Measurements from ENCODE around the gene IQGAP3.
"Not testable (repeated sequence)": the region's sequence is repeated elsewhere in the genome, so short reads cannot be mapped to it uniquely, and the experiment has no call there.

IQGAP3 gene, protein sequence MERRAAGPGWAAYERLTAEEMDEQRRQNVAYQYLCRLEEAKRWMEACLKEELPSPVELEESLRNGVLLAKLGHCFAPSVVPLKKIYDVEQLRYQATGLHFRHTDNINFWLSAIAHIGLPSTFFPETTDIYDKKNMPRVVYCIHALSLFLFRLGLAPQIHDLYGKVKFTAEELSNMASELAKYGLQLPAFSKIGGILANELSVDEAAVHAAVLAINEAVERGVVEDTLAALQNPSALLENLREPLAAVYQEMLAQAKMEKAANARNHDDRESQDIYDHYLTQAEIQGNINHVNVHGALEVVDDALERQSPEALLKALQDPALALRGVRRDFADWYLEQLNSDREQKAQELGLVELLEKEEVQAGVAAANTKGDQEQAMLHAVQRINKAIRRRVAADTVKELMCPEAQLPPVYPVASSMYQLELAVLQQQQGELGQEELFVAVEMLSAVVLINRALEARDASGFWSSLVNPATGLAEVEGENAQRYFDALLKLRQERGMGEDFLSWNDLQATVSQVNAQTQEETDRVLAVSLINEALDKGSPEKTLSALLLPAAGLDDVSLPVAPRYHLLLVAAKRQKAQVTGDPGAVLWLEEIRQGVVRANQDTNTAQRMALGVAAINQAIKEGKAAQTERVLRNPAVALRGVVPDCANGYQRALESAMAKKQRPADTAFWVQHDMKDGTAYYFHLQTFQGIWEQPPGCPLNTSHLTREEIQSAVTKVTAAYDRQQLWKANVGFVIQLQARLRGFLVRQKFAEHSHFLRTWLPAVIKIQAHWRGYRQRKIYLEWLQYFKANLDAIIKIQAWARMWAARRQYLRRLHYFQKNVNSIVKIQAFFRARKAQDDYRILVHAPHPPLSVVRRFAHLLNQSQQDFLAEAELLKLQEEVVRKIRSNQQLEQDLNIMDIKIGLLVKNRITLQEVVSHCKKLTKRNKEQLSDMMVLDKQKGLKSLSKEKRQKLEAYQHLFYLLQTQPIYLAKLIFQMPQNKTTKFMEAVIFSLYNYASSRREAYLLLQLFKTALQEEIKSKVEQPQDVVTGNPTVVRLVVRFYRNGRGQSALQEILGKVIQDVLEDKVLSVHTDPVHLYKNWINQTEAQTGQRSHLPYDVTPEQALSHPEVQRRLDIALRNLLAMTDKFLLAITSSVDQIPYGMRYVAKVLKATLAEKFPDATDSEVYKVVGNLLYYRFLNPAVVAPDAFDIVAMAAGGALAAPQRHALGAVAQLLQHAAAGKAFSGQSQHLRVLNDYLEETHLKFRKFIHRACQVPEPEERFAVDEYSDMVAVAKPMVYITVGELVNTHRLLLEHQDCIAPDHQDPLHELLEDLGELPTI (N-terminal part only)

DNA sequence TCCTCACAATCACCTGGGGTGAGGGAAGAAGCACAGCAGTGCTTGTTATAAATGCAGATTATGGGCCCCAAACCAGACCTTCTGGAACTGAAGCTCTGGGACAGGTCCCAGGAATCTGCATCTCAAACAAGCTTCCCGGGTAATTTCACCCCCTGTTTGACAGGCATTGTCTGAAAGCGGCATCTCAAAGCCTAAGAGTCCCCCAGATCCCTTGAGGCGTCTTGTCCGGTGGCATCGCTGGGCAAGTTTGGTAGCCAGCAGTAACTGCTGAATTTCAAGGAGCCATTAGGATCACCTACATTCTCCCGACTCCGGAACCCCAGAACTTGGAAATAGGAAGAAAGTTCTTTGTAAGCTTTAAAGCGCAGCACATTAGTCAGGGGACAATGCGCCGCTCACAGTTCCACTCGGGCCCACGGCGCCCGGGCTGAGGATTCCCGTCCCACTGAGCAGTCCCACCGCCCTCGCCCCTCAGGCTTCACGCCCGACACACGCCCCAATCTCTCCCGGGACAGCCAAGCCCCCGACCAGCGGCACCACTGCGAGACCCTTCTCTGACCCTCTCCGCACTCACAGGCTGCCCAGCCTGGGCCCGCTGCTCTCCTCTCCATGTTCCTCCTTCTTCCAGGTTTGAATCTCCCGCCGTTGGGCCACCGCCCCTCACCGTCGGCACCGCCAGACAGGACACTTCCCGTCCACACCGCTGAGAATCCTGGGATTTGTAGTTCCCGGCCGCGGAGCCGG lies at the start of gene IQGAP3:
Gene IQGAP3, minus strand, starts transcription at position 647 of the 744 bp plus-strand sequence. Its CDS starts 36 bp downstream, at position 611.
- DNase-seq (ENCODE audit: low spot score), result peak; percentile 96

DNA sequence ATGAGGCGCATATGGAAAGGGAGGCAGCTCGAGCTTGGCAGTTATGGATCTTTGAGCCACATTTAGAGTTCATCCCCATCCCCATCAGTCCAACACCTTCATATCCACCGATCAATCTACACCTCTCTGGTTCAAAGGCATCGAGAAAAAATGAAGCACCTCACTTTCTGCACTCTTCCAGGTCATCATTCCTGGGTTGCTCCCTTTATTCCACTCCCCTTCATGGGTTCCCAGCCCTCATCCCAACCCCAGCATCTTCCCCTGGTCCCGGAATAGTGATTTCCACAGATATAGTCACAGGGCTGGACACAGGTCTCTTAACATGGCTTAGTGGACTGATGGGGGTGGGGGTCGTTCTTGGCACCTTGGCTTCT lies 47.2 kb upstream of the IQGAP3 start:
- no peak for DNase-seq (ENCODE audit: low spot score)

DNA sequence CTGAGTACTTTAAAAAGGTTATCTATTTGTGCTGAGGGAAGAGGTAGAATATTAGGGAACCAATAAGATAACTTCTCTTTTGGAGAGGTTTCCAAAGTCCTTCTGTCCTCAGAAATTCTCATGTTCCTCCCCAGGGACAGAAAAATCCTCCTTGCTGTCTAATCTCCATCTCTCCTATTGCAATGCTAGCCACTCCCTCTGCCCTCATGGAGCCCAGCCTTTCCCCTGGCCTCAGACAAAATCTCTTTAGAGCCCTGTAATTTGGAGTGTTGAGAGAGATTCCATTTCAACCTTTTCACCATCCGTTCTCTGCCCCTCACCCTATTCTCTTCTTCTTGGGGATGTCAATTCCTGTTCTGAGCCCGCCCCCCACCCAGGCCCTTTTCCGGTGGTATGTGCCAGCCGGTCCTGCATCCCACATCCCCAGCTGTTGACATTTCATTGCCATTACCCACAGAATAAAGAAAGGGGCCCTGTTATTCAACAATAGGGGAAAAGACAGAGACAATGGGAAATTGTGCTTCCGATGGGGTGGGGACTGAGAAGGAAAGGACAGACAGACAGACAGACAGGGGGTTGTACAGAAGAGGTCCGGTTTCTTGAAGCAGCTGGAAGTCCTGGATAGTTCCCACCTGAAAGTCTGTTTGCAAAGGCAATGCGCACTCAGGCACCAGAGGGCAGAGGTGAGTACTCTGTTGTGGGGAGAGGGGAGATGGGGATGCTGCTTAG lies 46.7 kb upstream of the IQGAP3 start, which contains the start of gene HAPLN2:
Gene HAPLN2, plus strand, starts transcription at position 563 of the 729 bp plus-strand sequence. CDS start 4,076 bp downstream, outside the sequence.
- DNase-seq (ENCODE audit: low spot score), result no peak

DNA sequence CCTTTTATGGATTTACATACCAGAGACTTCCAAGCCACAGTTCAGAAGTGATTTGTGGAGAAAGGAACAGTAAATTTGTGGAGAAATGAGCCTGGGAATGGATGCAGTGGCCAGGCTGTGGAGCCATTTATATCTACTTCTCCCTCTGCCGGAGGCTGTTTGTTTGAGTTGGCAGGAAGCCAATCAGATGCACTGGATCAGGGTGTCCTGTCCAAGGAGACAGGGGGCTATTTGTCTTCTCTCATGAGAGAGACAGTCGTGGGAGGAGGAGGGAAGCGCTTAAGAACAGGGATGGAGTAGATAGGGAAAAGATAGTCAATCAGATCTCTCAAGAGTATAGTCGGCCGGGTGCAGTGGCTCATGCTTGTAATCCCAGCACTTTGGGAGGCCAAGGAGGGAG lies 44.1 kb upstream of the IQGAP3 start:
- DNase-seq (ENCODE audit: low spot score), result no peak

DNA sequence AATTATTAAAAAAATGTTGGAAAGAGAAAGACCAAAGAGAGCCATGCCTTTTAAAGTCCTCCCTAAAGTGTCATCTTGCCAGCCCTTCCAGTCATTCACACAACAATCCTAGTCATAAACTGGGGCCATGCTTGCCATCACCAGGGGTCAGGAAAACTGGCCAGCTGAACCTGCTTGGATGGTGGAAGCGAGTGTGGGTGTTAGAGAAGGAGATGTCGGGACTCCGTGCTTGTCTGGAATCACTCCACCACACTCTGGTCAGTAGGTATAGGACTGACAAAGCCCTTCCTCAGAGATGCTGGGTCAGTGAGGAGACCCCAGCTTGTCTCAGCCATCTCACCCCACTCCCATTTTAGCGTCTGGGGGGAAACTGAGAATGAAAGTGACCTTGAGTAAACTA lies 43.6 kb upstream of the IQGAP3 start:
- DNase-seq (ENCODE audit: low spot score), result no peak

DNA sequence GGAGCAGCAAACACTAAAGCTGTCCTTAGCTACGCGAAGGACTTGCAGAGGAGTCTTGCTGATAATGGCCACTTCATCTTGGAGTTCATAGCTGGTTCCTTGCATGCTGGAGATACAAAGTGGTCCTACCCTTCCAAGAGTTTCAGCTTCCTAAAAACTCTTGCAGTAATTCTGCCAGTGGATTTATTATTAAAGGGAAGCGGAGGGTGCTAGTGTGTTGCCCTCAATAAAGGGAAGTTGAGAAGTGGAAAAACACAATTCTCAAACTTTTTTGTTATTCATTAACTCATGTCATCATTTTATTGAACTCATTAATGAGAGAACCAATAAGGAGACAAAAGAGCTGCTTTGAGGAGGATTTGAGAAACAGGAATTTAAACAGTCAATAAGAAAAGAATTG lies 40.3 kb upstream of the IQGAP3 start:
- no peak for DNase-seq (ENCODE audit: low spot score)

DNA sequence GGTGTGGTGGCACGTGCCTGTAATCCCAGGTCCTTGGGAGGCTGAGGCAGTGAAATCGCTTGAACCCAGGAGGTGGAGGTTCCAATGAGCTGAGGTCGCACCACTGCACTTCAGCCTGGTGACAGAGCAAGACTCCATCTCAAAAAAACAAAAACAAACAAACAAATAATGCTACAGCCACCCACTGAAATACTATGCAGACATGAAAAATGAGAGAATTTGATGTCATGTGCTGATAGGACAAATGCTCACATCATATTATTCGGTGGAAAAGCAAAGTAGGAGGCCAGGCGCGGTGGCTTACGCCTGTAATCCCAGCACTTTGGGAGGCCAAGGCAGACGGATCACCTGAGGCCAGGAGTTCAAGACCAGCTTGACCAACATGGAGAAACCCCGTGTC lies 37.7 kb upstream of the IQGAP3 start:
- not testable (repeated sequence) for DNase-seq (ENCODE audit: low spot score)

DNA sequence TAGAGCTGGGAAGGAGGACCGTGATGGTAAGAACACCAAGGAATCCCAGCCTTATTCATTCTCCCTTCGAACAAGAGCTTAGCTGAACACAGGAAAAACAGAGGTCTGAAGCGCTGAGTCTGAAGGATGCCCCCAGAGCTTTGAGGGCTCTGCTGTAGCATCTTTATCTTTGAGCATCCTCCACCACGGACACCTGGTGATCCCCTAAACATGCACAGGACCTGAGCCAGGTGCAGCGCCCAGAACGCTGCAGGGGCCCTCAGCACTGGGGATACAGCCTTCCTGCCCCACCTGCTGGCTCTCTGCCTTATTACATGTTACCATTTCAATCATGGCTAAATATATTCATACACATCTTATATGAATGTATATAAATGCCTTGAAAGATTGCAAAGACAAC lies 36.6 kb upstream of the IQGAP3 start:
- DNase-seq (ENCODE audit: low spot score), result no peak

DNA sequence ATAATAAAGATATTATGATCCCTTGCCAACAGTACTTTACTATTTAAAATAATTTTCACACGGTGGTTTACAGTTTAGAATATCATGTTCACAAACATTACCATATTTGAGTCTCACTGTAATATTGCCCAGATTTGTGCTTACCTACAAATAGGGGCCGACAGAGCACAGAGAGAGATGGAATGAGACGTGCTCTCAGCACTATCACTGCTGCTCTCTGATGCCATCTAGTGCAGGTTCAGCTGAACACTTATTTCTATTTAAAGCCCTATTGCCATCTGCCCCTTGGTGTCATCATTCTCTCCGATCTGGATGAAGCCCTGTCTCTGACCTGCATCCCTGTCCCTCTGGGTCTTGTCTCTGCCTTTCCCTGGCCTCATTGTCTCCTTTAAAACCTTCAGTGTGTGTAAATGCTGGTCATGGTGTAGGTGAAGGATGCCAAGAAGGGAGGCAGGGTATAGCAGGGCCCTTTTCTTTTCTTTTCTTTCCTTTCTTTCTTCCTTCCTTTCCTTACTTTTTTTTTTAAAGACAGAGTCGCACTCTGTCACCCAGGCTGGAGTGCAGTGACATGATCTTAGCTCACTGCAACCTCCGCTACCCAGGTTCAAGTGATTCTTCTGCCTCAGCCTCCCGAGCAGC lies 35.8 kb upstream of the IQGAP3 start:
- peak; percentile 84 for DNase-seq (ENCODE audit: low spot score)

DNA sequence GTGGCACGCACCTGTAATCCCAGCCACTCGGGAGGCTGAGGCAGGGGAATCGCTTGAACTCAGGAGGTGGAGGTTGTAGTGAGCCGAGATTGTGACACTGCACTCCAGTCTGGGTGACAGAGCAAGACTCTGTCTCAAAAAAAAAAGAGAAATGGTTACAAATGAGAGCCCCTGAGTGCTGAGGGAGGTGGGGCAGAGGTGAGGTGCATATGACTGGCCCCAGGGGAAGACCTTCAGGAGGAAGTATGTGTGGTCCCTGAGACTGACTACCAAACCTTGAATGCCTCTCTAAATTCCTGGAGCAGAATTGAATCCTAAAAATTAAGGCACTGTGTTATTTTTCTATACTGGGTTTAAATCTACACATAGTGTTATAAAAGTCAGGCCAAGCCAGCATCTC lies 35.0 kb upstream of the IQGAP3 start:
- DNase-seq (ENCODE audit: low spot score), result not testable (repeated sequence)

DNA sequence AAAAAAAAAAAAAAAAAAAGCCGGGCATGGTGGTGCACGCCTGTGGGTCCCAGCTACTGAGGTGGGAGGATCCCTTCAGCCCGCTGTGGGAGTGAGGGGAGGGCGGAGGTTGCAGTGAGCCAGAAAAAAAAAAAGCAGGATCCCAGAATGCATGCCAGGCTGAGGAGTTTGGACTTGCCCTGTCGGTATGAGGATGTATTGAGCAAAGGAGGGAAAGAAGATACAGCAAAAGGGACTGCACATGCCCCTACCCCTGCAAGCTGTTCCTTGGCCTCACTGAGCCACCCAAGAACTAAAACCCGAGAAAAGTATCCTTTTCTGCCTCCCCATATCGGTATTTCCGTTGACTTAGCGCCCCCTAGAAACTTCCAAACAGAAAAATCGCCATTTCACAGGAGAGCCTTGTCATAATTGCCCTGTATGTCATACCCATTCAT lies 30.2 kb upstream of the IQGAP3 start:
- no peak for DNase-seq (ENCODE audit: low spot score)

DNA sequence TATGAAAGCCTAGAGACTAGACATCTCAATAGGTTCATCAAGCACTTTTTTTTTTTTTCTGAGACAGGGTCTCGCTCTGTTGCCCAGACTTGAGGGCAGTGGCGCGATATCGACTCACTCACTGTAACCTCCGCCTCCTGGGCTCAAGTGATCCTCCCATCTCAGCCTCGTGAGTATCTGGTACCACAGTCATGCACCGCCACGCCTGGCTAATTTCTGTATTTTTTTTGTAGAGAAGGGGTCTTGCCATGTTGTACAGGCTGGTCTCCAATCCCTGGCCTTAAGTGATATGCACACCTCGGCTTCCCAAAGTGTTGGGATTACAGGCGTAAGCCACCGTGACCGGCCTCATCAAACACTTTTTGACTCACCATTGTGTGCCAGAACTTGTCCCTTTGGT lies 29.5 kb upstream of the IQGAP3 start:
- DNase-seq (ENCODE audit: low spot score), result no peak

DNA sequence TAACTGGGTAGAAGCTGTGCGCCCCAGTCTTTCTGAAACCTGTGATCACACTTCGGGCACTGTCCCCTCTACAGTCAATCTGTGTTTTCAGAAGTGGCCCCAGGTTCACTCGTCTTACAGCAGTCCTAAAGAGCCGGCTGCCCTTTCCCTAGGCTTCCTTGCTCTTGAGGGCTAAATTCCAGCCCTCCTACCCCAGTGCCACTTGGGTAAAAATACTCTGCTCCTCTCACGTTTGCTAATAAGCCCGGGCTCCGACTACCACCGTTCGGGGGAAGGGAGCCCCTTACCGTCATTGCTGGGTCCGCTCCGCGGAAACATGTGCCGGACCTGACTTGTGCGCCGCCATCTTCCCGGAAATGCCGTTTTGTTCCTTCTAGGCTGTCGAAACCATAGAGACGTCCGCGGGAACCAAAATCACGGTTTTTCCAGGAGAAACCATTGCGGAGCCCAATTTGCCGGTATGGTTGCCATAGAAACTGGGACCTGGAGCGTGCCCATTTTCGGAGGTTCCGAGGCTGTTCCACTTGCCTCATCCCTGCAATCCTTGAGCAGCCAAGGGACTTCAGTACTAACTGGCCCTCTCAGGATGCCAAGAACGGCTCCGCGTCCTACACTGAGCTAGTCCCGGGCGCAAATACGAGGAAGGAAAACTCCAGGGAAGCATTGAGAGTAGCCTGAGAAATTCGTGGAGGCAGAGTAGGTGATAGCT lies 28.9 kb upstream of the IQGAP3 start, which contains the start of gene GPATCH4:
Gene GPATCH4, minus strand, starts transcription at position 358 of the 709 bp plus-strand sequence.
- peak; percentile 91 for DNase-seq (ENCODE audit: low spot score)

DNA sequence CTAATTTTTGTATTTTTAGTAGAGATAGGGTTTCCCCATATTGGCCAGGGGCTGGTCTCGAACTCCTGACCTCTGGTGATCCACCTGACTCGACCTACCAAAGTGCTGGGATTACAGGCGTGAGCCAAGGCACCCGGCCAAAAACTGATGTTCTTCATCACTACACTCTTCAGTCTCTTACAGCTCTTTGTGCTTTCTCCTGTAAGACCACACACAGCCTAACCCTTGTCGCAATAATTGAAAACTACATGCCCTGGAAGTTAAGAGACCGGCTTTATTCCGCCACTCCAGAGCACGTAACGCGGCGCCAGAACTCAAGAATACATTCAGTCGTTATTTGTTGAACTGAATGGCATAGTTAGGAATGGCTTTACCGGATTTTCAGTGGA lies 28.4 kb upstream of the IQGAP3 start:
- DNase-seq (ENCODE audit: low spot score), result no peak

DNA sequence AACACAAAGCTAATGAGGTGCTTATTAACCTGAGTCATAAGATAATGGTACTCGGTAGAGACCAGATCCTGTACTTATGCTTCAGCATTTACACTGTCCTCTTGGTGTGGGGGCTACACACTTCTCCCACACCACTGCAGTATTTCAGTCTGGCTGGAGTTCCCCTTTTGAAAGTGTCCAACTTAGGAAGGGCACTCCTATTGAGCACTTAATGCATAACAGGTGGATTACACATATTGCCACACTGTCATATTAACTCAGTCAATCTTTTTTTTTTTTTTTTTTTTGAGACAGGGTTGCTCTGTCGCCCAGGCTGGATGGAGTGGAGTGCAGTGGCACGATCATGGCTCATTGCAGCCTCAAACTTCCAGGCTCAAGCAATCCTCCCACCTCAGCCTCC lies 27.4 kb upstream of the IQGAP3 start:
- no peak for DNase-seq (ENCODE audit: low spot score)

DNA sequence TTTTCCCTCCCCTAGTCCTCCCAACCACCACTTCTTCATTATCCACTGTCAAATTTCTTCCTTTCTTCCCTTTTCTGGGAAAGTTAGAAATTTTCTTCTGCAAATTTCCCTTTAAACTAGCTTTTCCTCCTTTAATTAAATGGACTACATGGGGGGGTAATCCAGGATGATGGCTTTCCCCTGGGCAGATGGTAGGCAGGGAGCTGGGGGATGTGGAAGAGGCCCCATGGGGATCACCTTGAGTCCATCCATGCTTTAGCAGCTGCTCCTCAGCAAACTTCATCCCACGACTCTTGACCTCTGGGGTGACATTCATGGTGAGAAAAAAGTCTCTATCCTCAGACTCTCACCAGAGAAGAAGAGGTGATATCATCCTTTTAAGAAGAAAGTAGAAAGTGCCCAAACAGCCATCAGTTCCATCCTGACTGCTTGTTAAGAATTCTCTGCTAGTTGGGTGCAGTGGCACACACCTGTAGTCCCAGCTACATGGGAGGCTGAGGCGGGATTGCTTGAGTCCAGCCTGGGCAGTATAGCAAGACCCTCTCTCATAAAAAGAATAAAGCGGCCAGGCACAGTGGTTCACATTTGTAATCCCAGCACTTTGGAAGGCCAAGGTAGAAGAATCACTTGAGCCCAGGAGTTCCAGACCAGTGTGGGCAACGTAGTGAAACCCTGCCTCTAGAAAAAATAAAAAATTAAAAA lies 26.5 kb upstream of the IQGAP3 start:
- DNase-seq (ENCODE audit: low spot score), result no peak

DNA sequence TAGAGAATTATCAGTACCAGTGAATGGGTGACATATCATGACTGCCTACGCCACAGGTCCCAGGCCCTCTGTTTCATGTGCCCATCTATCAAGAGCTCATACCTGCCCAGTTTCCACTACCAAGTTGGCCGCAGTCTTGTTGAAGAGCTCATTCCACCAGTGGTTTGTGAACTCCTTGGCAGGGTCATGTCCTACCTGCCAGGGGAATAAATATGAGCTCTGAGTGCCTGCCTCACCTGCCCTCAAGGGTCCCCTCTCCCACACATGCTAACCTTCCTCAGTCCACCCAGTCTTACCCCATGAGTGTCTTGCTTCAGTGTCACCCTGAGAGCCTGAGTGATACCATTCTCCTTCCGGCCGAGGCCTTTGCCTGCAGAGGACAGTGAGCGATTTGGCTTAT lies 25.8 kb upstream of the IQGAP3 start:
- DNase-seq (ENCODE audit: low spot score), result no peak

DNA sequence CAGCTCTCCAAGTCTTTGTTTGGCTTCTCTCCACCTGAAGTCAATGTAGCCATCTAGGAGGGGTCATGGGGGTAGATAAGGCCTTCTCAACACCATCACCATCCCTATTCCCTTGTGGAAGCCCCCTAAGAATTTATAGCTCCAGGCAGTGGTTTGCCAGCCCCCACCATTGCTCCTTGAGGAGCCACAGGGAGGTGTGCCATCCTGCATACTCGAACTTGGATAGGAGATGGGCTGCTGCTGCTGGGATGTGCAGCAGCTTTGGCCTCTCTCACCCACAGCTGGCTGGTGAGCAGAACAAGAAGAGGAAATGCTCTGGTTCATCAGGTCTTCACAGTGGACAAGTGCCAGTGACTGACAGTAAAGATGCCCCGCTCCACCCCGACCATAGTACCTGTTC lies 24.1 kb upstream of the IQGAP3 start:
- DNase-seq (ENCODE audit: low spot score), result no peak

DNA sequence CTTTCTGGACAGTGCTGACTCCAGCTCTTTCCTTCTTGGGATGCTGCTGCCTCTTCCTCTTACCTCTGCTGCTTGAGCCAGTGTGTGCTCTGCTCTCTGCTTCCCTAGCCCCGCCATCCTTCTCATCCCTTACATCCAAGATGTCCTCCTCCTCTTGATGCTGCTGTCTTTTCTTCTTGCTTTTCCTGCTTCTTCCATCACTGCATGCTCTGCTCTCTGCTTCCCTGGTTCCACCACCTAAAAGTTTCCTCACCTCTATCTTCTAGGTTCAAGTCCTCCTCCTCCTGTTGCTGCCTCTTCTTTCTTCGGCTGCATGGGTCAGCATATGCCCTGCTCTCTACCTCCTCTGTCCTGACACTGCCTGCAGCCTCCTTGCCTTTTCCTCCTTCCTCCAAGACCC lies 22.7 kb upstream of the IQGAP3 start:
- DNase-seq (ENCODE audit: low spot score), result no peak
